ENCODE measurements around the gene RBM20.

- no peak for TF ChIP-seq EZH2 (IDR thresholded peaks at IDR 0.05; ENCODE audit: insufficient read depth, poor library complexity, severe bottlenecking)
- no peak for TF ChIP-seq EZH2phosphoT487 (IDR thresholded peaks at IDR 0.05; ENCODE audit: insufficient read depth, low read depth)
Observed at GRCh38 chr10:110646417-110647135, 2.4 kb downstream of the RBM20 start.
